IPS-15b (cell line): ENCODE measurements around the gene ERC2.

Experiments
- H3K27me3 ChIP-seq: one replicate; pipeline ENCODE4 v1.6.1; 2013; ENCODE audit warnings: low read length; ENCODE audit not compliant: control insufficient read depth, insufficient read depth
- H3K36me3 ChIP-seq: one replicate; pipeline ENCODE4 v1.6.1; 2013; ENCODE audit warnings: low read length; ENCODE audit not compliant: control insufficient read depth, insufficient read depth
- H3K4me1 ChIP-seq: one replicate; pipeline ENCODE4 v1.6.1; 2013; ENCODE audit warnings: mild to moderate bottlenecking, low read length; ENCODE audit not compliant: control insufficient read depth, insufficient read depth
- H3K4me3 ChIP-seq: one replicate; pipeline ENCODE4 v1.5.1; 2013; ENCODE audit warnings: low read depth, low read length
- H3K9ac ChIP-seq: one replicate; pipeline ENCODE4 v1.6.1; 2013; ENCODE audit warnings: low read depth, mild to moderate bottlenecking, low read length
- H3K9me3 ChIP-seq: one replicate; pipeline ENCODE4 v1.6.1; 2013; ENCODE audit warnings: mild to moderate bottlenecking, low read length; ENCODE audit not compliant: control insufficient read depth, insufficient read depth

Gene ERC2

DNA sequence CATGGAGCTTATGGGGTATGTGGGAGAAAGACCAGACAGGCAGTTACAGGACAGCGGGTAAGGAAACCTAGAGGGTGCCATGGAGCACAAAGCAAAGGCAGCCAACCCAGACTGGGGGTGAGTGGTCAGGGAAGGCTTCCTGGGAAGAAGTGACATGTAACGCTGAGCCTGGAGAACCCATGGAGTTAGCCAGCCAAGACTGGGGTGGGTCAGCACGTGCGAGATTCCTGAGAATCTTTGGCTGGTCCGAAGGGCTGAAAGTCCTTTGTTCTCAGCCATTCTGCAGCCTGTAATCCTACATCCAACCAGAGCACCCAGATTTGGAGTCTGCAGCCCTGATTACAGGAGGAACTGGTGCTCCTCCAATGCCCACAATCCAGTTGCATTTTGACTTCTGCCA is 861.1 kb downstream of the ERC2 start:
- Histone ChIP-seq H3K4me3 (no peak overlapping the region), H3K36me3 (no peaks in the 10 kb centered on the region), H3K9me3 (no peaks in the 10 kb centered on the region), H3K9ac (no peak overlapping the region), H3K4me1 (peaks cover 9% of the 10 kb centered on the region), H3K27me3 (no peaks in the 10 kb centered on the region)

DNA sequence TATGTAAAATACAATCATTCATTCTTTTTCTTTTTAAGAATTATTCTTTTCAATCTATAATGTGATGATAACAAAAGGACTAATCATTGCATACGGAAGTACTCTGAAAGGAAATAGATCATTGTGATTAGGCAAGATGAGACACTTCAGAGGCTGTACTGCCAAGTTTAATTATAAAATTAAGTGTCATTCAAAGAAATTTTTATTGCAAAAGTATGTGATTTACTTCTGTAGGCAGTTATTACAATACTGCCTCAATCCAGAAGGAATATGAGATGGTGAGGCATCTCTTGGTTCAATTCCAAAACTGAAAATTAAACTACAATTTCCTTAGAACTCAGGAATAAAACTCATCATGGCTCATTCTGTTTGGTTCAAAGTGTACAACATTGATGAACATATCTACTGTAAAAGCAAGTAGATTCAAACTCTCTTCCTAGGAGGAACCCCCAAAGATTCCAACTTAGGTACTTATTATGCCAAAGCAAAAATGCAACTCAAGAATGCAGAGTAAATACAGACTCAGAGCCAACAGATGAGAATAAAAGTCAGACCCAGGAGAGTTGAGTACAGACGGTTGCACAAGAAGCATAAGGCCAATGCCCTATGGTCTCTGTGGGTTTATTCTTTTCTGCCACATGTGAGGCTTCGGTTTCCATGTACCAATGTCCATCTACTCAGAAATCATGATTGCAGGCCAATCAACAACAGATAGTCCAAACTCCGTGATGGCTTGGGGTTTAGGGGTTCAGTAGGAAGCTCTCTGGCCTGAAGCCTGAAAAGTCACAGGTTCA is 862.6 kb downstream of the ERC2 start:
- H3K4me3 ChIP-seq = no peak overlapping the region
- no peaks in the 10 kb centered on the region for H3K9me3 ChIP-seq
- peaks cover 9% of the 10 kb centered on the region for H3K4me1 ChIP-seq
- no peak overlapping the region for H3K9ac ChIP-seq
- no peaks in the 10 kb centered on the region for H3K36me3 ChIP-seq
- no peaks in the 10 kb centered on the region for H3K27me3 ChIP-seq

DNA sequence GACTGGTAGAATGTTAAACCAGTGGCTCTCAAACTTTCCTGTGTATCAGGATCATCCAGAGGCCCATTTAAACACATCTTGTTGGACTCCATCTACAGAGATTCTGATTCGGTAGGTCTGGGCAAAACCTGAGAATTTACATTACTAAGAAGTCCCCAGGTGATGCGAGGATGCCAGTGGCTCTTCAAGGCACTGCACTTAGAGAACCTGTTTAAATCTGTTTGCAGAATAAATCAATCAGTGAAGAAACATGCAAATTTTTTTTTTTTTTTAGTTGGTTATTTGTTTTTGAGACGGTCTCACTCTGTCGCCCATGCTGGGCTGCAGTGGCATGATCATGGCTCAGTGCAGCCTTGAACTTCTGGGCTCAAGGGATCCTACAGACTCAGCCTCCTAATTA is 863.4 kb downstream of the ERC2 start:
- Histone ChIP-seq H3K9ac (no peak overlapping the region), H3K4me3 (no peak overlapping the region), H3K4me1 (peaks cover 9% of the 10 kb centered on the region), H3K36me3 (no peaks in the 10 kb centered on the region), H3K27me3 (no peaks in the 10 kb centered on the region), H3K9me3 (no peaks in the 10 kb centered on the region)

DNA sequence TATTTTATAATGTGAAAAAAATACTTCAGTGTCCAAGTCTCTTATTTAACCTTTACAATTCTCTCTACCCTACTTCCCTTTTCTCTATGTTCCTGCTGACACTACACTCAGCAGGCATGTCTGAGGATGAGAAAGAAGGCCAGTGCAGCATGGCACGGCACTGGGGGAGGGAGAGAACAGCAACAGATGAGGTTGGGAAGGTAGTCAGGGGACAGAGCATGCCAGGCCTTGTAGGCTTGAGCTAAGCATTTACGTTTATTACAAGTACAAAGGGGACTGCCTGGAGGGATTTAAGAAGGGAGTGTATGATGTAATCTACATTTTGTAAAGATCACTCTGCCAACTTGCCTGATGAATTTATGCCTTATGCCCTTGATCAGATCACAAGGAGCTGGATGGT is 863.9 kb downstream of the ERC2 start:
- peaks cover 9% of the 10 kb centered on the region for H3K4me1 ChIP-seq
- no peaks in the 10 kb centered on the region for H3K36me3 ChIP-seq
- no peaks in the 10 kb centered on the region for H3K9me3 ChIP-seq
- H3K27me3 ChIP-seq = no peaks in the 10 kb centered on the region
- no peak overlapping the region for H3K9ac ChIP-seq
- H3K4me3 ChIP-seq = no peak overlapping the region

DNA sequence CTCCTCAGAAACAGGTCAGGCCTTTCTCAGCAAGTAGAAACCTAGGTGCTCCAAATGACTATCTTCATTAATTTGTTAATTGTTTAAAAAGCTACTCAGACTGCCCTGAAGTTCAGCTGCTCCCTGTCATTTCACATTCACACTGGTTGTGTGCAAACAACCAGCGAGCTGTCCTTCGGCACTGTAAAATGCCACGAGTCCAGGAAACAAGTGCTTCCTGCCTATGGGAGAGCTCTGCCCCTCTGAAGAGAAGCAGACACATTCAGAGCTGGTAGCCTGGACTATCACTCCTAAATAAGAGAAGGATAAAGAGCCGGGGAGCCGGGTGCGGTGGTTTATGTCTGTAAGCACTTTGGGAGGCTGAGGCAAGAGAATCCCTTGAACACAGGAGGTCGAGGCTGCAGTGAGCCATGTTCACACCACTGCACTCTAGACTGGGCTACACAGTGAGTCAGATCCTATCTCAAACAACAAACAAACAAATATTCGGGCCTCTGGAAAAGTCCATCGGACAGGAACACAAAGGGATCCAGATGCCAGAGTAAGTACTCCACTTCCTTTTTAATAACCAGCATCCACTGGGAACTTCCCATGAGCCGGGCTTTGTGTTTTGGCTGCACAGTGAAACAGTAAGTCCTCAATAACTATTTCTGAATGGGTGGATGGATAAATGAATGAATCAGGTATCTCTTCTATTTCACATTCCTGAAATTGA is 866.7 kb downstream of the ERC2 start:
- H3K4me1 ChIP-seq = peaks cover 2% of the 10 kb centered on the region
- H3K9me3 ChIP-seq = no peaks in the 10 kb centered on the region
- H3K36me3 ChIP-seq = no peaks in the 10 kb centered on the region
- H3K27me3 ChIP-seq = no peaks in the 10 kb centered on the region
- H3K4me3 ChIP-seq = no peak overlapping the region
- no peak overlapping the region for H3K9ac ChIP-seq

DNA sequence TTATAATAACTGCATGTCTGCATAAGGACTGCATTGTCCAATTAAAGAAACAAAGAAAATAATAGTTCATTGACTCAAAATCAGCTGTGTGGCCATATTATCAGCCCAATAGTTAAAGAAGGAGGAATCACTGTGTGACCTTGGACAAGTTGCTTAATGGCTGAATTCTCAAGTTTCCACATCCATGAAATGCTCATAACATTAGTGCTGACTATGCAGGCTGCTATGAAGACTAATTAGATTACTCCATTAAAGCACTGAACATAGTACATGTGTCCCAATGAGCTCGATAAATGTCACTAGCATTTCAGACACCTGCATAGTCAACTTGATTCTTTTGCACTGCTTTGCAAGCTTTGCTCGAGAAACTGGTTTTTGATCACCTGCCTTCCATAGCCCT is 870.0 kb downstream of the ERC2 start:
- no peak overlapping the region for H3K4me3 ChIP-seq
- H3K36me3 ChIP-seq = no peaks in the 10 kb centered on the region
- no peaks in the 10 kb centered on the region for H3K27me3 ChIP-seq
- no peaks in the 10 kb centered on the region for H3K9me3 ChIP-seq
- no peaks in the 10 kb centered on the region for H3K4me1 ChIP-seq
- H3K9ac ChIP-seq = no peak overlapping the region

DNA sequence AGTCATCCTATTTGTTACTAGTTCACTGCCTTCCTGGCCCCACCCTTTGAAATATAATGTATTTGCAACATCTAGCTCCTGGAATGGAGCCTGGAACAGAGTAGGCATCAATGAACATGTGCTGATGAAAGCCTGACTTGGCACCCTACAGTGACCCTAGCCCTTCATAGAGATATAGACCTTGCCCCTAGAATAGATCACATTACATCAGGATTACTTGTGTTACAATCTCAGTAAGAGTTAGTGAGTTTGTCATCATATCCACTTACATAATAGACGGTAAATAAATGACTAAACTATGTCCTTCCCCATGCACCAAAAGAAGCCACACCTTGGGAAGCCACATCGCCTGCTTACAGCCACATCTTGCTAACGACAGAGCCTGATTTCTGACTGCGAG is 870.6 kb downstream of the ERC2 start:
- Histone ChIP-seq H3K4me3 (no peak overlapping the region), H3K27me3 (no peaks in the 10 kb centered on the region), H3K4me1 (peaks cover 5% of the 10 kb centered on the region), H3K9ac (no peak overlapping the region), H3K36me3 (no peaks in the 10 kb centered on the region), H3K9me3 (no peaks in the 10 kb centered on the region)

DNA sequence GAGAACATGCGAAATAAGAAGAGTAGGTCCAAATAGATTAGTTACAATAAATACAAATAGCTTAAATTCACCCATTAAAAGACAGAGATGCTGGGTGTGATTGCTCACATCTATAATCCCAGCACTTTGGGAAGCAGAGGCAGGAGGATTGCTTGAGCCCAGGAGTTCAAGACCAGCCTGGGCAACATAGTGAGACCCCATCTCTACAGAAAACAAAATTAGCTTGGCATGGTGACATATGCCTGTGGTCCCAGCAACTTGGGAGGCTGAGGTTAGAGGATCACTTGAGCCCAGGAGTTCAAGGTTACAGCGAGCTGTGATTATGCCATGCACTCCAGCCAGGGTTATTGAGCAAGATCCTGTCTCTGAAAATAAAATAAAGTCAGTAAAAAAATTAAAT is 872.1 kb downstream of the ERC2 start:
- H3K4me1 ChIP-seq = peaks cover 16% of the 10 kb centered on the region
- no peaks in the 10 kb centered on the region for H3K9me3 ChIP-seq

DNA sequence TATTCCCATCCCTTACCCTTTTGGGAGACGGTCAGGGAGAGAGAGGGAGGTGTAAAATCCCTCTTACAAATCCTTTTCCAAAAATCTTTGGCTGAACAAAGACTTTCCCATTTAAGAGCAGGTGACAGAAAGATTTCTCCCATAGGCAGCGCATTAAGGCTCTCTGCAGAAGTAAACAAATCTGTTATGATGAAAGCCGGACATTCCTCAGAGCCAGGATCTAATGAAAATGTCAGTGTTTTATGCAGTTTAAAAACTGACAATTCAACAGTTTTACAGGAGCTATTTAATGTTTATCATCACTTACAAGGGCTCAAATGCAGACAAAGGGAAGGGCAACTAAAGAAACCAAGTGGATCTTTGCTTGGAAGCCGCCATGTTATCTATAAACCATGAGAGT is 872.8 kb downstream of the ERC2 start:
- H3K9me3 ChIP-seq = no peaks in the 10 kb centered on the region

More for the DNA sequence above, 872.1 kb downstream of the ERC2 start:
- no peak overlapping the region for H3K9ac ChIP-seq
- H3K36me3 ChIP-seq = no peaks in the 10 kb centered on the region
- no peak overlapping the region for H3K4me3 ChIP-seq
- no peaks in the 10 kb centered on the region for H3K27me3 ChIP-seq

DNA sequence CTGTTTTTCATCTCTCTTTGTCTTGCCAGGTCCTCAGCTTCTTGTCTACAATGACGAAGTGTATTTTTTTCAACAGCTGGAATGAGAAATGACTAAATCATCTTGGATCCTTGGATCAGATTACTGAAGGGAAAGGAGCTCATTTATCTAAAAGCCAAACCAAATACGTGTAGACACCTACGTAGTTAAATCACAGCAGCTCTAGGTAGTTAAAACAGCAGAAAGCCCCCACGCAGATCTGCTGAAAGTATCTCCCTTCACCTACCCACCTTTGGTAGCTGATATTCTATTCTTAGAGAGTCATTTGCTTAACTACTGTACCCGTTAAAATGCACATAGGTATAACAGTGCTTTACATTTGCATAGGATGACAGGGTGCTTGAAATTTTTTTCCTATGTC is 875.7 kb downstream of the ERC2 start:
- H3K4me3 ChIP-seq = no peak overlapping the region

More for the DNA sequence above, 872.8 kb downstream of the ERC2 start:
- Histone ChIP-seq H3K9ac (no peak overlapping the region), H3K36me3 (no peaks in the 10 kb centered on the region), H3K4me3 (no peak overlapping the region), H3K27me3 (no peaks in the 10 kb centered on the region), H3K4me1 (peaks cover 17% of the 10 kb centered on the region)

DNA sequence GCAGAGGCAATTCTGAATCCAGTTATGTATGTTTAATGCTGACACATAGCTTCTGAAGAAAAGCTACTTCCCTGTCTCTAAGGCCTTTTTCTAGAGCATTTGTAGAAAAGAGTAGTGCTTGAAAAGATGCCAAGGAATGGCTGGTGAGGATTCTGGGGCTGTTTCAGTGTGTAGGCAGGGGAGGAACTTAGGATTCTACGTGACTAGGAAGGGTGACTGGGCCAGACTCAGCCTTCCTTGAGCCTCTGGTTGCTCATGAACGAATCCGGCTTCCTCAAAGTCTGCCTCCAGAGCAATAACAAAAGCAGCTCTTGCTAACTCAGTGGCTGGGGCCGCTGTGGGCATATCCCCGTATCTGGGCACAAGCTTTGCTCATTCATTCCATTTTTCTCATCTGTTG is 876.4 kb downstream of the ERC2 start:
- Histone ChIP-seq H3K9me3 (no peaks in the 10 kb centered on the region), H3K9ac (peak overlapping the region; percentile 14), H3K4me1 (peaks cover 28% of the 10 kb centered on the region), H3K27me3 (no peaks in the 10 kb centered on the region), H3K36me3 (no peaks in the 10 kb centered on the region), H3K4me3 (no peak overlapping the region)

More for the DNA sequence above, 875.7 kb downstream of the ERC2 start:
- Histone ChIP-seq H3K4me1 (peaks cover 28% of the 10 kb centered on the region), H3K36me3 (no peaks in the 10 kb centered on the region), H3K9me3 (no peaks in the 10 kb centered on the region), H3K9ac (no peak overlapping the region), H3K27me3 (no peaks in the 10 kb centered on the region)

DNA sequence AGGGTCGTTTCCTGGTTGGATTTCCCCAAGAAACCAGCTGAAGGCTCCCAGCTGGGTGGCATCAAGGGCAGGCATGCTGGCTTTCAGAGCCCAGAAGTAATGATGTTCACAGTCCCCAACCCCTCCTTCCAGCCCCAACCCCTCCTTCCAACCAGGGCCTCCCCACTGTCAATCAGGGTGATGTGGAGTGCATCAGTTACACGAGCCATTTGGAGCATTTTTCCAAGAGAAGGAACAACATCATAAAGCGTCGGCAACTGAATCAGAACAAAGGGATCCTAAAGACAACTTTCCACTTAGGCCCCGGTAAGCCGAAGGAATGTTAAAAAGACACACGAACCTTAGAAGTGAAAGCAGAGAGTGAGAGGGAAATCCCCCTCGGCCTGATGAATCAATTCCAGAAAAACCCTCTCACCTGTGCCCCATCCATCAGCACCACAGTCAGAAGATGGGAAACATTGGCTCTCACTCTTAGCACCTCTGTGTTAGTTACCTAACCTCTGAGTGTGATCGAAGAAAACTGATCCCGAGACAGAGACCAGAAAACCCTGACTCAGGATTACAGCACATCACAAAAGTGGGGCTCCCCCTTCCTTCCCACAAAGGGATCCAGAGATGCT is 880.0 kb downstream of the ERC2 start:
- Histone ChIP-seq H3K36me3 (no peaks in the 10 kb centered on the region), H3K9ac (no peak overlapping the region), H3K4me1 (peaks cover 28% of the 10 kb centered on the region), H3K27me3 (no peaks in the 10 kb centered on the region), H3K4me3 (no peak overlapping the region), H3K9me3 (no peaks in the 10 kb centered on the region)
